Heart left ventricle (tissue), 16 donors: ENCODE results near the gene COMMD10. TPM values are rescaled to one million over a fixed set of nuclear protein-coding genes. Genes with fewer than 3 reads are reported as not detected.

ENCODE experiments used
- ATAC-seq, 4 donors: fragments of 200-7000 bp; cut with Tn5 transposase; one replicate each; pipeline ENCODE4 v1.9.1; 2020 to 2022; ENCODE audit warnings: moderate library complexity in 4 of 4, mild to moderate bottlenecking in 3 of 4, moderate number of reproducible peaks in 1 of 4
- DNase-seq, 5 donors: peaks; one replicate each; pipeline ENCODE4 v3.0.0-alpha.2; 2020
- H3K27ac ChIP-seq, 12 donors: fragments of 200-600 bp; sonication (generic) in 4 of 12; one replicate each; pipeline versions ENCODE4 v1.5.0 to v1.8.0; 2016 to 2022; ENCODE audit warnings: mild to moderate bottlenecking in 2 of 12
- H3K27me3 ChIP-seq, 9 donors: fragments of 200-600 bp; sonication (generic) in 2 of 9; one replicate each; pipeline versions ENCODE4 v1.5.1 to v1.8.0; 2016 to 2022; ENCODE audit warnings: mild to moderate bottlenecking in 3 of 9
- H3K36me3 ChIP-seq, 9 donors: fragments of 200-600 bp; sonication (generic) in 2 of 9; one replicate each; pipeline versions ENCODE4 v1.5.0 to v1.8.0; 2018 to 2022; ENCODE audit warnings: mild to moderate bottlenecking in 2 of 9
- H3K4me1 ChIP-seq, 12 donors: fragments of 200-600 bp; sonication (generic) in 4 of 12; one replicate each; pipeline versions ENCODE4 v1.5.0 to v1.8.0; 2016 to 2022; ENCODE audit warnings: mild to moderate bottlenecking in 3 of 12
- H3K4me3 ChIP-seq, 12 donors: fragments of 200-600 bp; sonication (generic) in 4 of 12; one replicate each; pipeline versions ENCODE4 v1.5.0 to v1.8.0; 2017 to 2022; ENCODE audit warnings: mild to moderate bottlenecking in 9 of 12, moderate library complexity in 4 of 12
- H3K9me3 ChIP-seq, 12 donors: fragments of 200-600 bp; sonication (generic) in 4 of 12; one replicate each; pipeline versions ENCODE4 v1.5.0 to v1.8.0; 2016 to 2022; ENCODE audit warnings: mild to moderate bottlenecking in 1 of 12
- CTCF ChIP-seq, 12 donors: fragments of 200-600 bp; sonication (generic) in 4 of 12; IDR thresholded peaks; one replicate each; pipeline versions ENCODE4 v1.5.0 to v1.8.0; 2018 to 2022; ENCODE audit warnings: antibody characterized with exemption in 12 of 12, mild to moderate bottlenecking in 5 of 12
- POLR2A ChIP-seq, 2 donors: fragments of 450-650 bp; IDR thresholded peaks; one replicate each; pipeline ENCODE4 v1.6.1; 2017; ENCODE audit warnings: antibody characterized with exemption in 2 of 2, mild to moderate bottlenecking in 2 of 2, moderate library complexity in 2 of 2
- WGBS, 4 donors: extraction: QIAGEN DNeasy Blood & Tissue Kit in 2 of 4; methylation state at CpG; one replicate each; pipeline versions ENCODE4 v1.1.5 to v1.1.7; 2013 to 2018; 5-methylcytosine and 5-hydroxymethylcytosine counted together
- intact Hi-C, 10 donors: fragments of 100-400 bp; cut with DNase I; formaldehyde crosslinking; loops; one replicate each; pipeline versions ENCODE4 v1.11.1 to v1.14.2; 2022
- polyA plus RNA-seq, 2 donors: library from polyadenylated mRNA; stranded (reverse); fragments of 200-250 nt; gene quantifications; one replicate each; pipeline ENCODE4 v1.2.3, GENCODE V29; 2013
- total RNA-seq, 9 donors: library from RNA; depleted of rRNA in 2 of 9; stranded (reverse); fragments of >200 nt in 2 of 9; fragmentation: NEBNext Ultra II Directional in 3 of 9; extraction: Animal tissue kit (Norgen Biotek cat#: 25700) in 3 of 9; gene quantifications; one replicate each; pipeline versions ENCODE4 v1.1.0 to v1.2.4, GENCODE V29; 2016 to 2023
- donor health status: ischemic (EF 13 %, LVEDD 7.1; RV severe dilation, severe dysfunction).
- donor health status: healthy with polysubstance abuse.
- donor health status: DM: no; HTN: yes; CAD: no.
- donor health status: DM: no; HTN: no; CAD: no.
- donor health status: ischemic (EF 25% LVEDD 6.9; RV normal size, moderate dysfunction).
- donor health status: ischemic (EF 25% LVEDD 5.7; RV mildly dilated, moderate dysfunction).
- donor health status: healthy.
- donor health status: DM: yes; HTN: yes; CAD: no.
- donor health status: ischemic (EF 35%, LVEDD 5.7; RV mildly dilated, moderate dysfunction).
- donor health status: nonischemic (EF 11% LVEDD 7.7; RV severe dilation, severe dysfunction).
- donor health status: DM: yes; HTN: yes; CAD: no.
- donor health status: PGD.
- donor health status: ischemic (EF 29% LVEDD 5.4; RV normal size, mild dysfunction).
- donor health status: nonischemic (EF 23%, LVEDD 6.1; RV moderate dilation, normal function).

Gene COMMD10
- total and polyA plus RNA-seq, 11 donors: 25.2 to 42.2 (median 29.8) TPM

GRCh38 chr5:116144103-116144502 lies 59.3 kb downstream of the COMMD10 start:
- DNase-seq (no peak), ATAC-seq (no peak)
- Histone ChIP-seq H3K9me3 (peaks cover 0 to 5% (median 0%) of the 10 kb centered on the region in 12 donors), H3K4me1 (peaks cover 0 to 4% (median 0%) of the 10 kb centered on the region in 12 donors), H3K27me3 (no peaks in the 10 kb centered on the region), H3K36me3 (no peaks in the 10 kb centered on the region), H3K4me3 (no peak overlapping the region), H3K27ac (no peak overlapping the region)
- intact Hi-C loops: loop anchor here in 3 of 10 donors (10.0 kb wide), 2 partner anchors 411 to 421 kb away; no protein-coding TSS in a partner anchor
- TF ChIP-seq CTCF (IDR thresholded peaks at IDR 0.05) (no peak), POLR2A (IDR thresholded peaks at IDR 0.05) (no peak)

GRCh38 chr5:116144991-116145390 lies 60.2 kb downstream of the COMMD10 start:
- TF ChIP-seq CTCF (IDR thresholded peaks at IDR 0.05) (no peak), POLR2A (IDR thresholded peaks at IDR 0.05) (no peak)
- peaks cover 0 to 4% (median 0%) of the 10 kb centered on the region in 12 donors for H3K4me1 ChIP-seq
- no peak overlapping the region for H3K4me3 ChIP-seq
- no peak overlapping the region for H3K27ac ChIP-seq
- H3K36me3 ChIP-seq: no peaks in the 10 kb centered on the region
- intact Hi-C loops: loop anchor here in 3 of 10 donors (10.0 kb wide), 2 partner anchors 410 to 420 kb away; no protein-coding TSS in a partner anchor
- peaks cover 0 to 5% (median 0%) of the 10 kb centered on the region in 12 donors for H3K9me3 ChIP-seq
- 72 to 83% (median 75%) methylated on average over 2 of the region's 2 CpGs for WGBS, 4 donors
- DNase-seq: no peak
- ATAC-seq: no peak
- H3K27me3 ChIP-seq: no peaks in the 10 kb centered on the region

- H3K9me3 ChIP-seq: peaks cover 0 to 5% (median 0%) of the 10 kb centered on the region in 12 donors
- ATAC-seq (no peak), DNase-seq (no peak)
- WGBS, 4 donors: 63 to 76% (median 71%) methylated on average over 3 of the region's 3 CpGs
- no peak overlapping the region for H3K4me3 ChIP-seq
- TF ChIP-seq CTCF (IDR thresholded peaks at IDR 0.05) (no peak), POLR2A (IDR thresholded peaks at IDR 0.05) (no peak)
- no peaks in the 10 kb centered on the region for H3K27me3 ChIP-seq
- peaks cover 0 to 4% (median 0%) of the 10 kb centered on the region in 12 donors for H3K4me1 ChIP-seq
- intact Hi-C loops: loop anchor here in 3 of 10 donors (10.0 kb wide), 2 partner anchors 409 to 419 kb away; no protein-coding TSS in a partner anchor
- H3K36me3 ChIP-seq: no peaks in the 10 kb centered on the region
- no peak overlapping the region for H3K27ac ChIP-seq
These were observed 60.6 kb downstream of the COMMD10 start for GRCh38 chr5:116145416-116145815.

- intact Hi-C loops: no loop called here
- H3K4me1 ChIP-seq: peaks cover 0 to 18% (median 3%) of the 10 kb centered on the region in 12 donors
- no peak overlapping the region for H3K27ac ChIP-seq
- DNase-seq: no peak
- no peaks in the 10 kb centered on the region for H3K36me3 ChIP-seq
- H3K27me3 ChIP-seq: no peaks in the 10 kb centered on the region
- peak in 1 of 4 donors; percentile 26 for ATAC-seq
- no peak overlapping the region for H3K4me3 ChIP-seq
- no peak for TF ChIP-seq CTCF (IDR thresholded peaks at IDR 0.05)
- no peaks in the 10 kb centered on the region for H3K9me3 ChIP-seq
These were observed 67.3 kb downstream of the COMMD10 start for GRCh38 chr5:116152169-116152568.
